CD4-positive, alpha-beta T cell treated with Interleukin-15 for 4 hours (primary cell): Measurements from ENCODE around the gene OPCML.

Source experiments
- DNase-seq: peaks from one replicate; pipeline ENCODE4 v3.0.0-alpha.2; 2020; ENCODE audit warnings: low spot score

OPCML gene

DNA sequence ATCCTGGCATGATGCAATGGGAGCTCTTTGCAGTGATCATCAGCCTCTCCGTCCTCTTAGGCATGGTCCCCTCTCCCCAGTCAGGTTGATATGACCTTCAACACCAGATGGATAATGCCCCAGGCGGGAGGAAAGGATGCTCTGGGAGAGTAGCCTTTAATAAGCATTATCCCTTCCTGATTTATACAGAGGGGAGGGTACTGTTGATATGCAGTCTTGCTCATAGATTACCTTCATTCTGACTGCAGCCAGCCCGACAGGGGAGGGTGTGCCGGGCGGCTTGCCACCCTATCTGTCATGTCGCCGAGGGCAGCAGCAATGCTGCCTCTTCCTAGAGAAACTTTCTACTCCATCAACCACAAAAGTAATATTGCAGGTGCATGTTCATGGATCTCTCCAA, 497.4 kb downstream of the OPCML start:
- no peak for DNase-seq

- no peak for DNase-seq
Observed at GRCh38 chr11:133029107-133029506, 503.2 kb downstream of the OPCML start.

GRCh38 chr11:133026952-133027351, 505.3 kb downstream of the OPCML start:
- no peak for DNase-seq

GRCh38 chr11:133024301-133024700, 508.0 kb downstream of the OPCML start:
- no peak for DNase-seq

- DNase-seq = no peak
Observed at GRCh38 chr11:133023232-133023631, 509.1 kb downstream of the OPCML start.

- DNase-seq = no peak
Observed at GRCh38 chr11:133021553-133021952, 510.7 kb downstream of the OPCML start.

- DNase-seq = no peak
Observed at GRCh38 chr11:133020372-133020714, 512.0 kb downstream of the OPCML start.

- DNase-seq = no peak
Observed at GRCh38 chr11:133019545-133020371, 512.5 kb downstream of the OPCML start.

- DNase-seq = no peak
Observed at GRCh38 chr11:133015457-133015856, 516.8 kb downstream of the OPCML start.

GRCh38 chr11:133014337-133014736, 518.0 kb downstream of the OPCML start:
- no peak for DNase-seq

GRCh38 chr11:133012803-133013202, 519.5 kb downstream of the OPCML start:
- no peak for DNase-seq

GRCh38 chr11:133011604-133012003, 520.7 kb downstream of the OPCML start:
- no peak for DNase-seq

- DNase-seq = no peak
Observed at GRCh38 chr11:133007027-133007584, 525.2 kb downstream of the OPCML start.

- no peak for DNase-seq
Observed at GRCh38 chr11:133004369-133004768, 527.9 kb downstream of the OPCML start.

GRCh38 chr11:132999516-132999915, 532.8 kb downstream of the OPCML start:
- no peak for DNase-seq

DNA sequence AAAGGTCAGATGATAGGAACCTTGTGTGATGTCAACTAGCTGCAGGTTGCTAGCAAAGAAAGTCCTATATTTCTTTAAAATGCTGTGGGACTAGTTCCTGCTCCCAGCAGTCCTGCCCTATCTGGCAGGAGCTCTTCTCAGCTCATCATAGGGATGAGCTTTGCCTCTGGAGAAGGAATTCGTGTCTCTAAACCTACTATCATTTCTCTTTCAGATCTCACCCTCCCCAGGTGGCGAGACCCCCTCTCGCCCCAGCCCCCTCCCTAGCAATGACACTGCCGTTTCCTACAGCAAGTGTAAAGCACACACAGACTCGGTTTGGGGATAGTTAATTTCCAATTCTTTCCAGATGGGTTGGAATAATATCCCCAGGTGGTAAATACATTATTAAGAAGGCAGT, 533.3 kb downstream of the OPCML start:
- no peak for DNase-seq

DNA sequence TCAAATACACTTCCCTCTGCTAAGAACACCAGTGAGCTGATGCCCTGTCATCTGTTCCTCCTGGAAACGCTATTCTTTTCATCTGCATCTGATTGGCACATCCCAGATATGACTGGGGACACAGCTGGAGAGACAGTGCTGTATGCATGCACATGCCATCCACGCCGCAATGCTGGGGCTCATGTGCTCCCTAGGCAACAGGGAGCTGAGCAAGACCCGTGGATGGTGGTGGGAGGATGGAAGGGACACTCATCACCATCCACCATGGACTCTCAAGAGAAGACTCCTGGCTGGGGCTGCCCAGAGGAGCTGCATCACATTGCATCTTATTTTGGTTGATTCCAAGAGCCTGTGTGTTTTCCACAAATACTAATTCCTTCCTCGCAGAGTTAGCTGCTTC, 534.9 kb downstream of the OPCML start:
- DNase-seq = no peak

DNA sequence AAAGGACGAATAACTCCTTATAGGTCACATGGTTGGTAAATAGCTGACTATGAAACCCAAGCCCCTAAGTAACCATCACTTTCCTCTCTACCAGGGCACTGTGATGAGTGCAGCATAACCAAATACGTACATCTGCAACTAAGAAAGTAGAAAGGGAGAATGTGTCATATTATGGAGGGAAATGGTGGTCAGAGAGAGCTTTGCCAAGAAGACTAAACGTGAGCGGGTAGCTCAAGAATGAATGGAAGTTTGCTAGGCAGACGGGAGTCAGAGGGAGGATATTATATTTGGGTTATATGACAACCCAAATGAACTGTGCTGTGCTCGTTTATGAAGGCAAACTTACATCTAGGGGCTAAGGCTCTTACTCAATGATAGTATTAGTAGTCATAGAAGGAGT, 537.3 kb downstream of the OPCML start:
- DNase-seq = no peak

- no peak for DNase-seq
Observed at GRCh38 chr11:132993991-132994502, 538.3 kb downstream of the OPCML start.

DNA sequence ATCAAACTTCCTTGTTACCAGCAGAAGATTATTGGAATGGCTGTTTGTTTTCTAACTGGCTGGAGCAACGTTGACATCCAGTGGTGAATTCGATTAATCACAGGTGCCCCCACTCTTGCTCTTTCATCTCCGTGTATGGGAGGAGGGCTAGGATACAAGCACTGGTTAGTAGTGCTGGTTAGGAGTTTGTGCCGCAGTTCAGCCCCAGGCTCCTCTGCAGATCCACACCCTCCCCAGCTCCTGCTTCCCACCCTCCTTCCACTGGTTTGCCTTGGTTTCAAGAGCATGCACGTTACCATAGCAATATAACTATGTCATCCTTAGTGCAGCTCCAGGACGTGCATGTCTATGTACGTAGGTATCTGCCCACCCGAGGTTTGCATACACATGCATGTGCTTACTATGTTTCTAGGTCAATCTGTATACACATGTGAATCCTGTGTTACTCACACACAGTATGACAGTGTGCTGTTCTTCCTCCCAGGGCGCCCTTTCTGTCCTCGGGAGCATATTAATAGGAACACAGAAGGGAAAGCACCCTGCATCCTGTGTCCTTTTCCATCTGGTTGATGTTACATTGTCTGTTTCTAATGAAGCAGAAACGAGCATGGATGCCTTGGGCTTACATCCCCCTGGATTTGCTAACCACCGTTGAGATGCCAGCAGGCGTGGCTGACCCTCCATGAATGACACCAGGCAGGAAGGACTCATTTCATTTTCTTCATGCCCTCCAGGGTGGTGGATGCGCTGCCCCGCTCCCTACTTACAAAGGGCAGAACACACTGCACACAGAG, 539.3 kb downstream of the OPCML start:
- DNase-seq = no peak

DNA sequence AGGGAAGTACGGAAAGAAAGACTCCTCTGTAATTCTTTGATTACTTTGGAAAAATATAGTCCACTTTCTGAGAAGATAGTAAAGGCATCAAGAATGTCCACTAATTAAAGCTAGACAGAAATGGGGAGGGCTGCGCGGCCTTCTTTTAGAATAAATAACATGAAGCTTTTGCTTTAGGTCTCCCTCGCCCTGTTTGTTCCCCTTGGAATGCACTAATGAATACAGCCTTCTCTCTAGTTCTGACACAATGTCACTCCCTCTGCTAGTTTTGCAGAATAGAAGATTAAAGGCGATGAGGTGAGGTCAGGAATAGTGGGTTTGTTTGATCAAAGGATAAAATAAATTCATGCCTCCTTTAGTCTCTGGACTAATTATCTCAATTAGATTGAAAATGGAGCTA, 543.9 kb downstream of the OPCML start:
- no peak for DNase-seq

- no peak for DNase-seq
Observed at GRCh38 chr11:132987936-132988335, 544.4 kb downstream of the OPCML start.

DNA sequence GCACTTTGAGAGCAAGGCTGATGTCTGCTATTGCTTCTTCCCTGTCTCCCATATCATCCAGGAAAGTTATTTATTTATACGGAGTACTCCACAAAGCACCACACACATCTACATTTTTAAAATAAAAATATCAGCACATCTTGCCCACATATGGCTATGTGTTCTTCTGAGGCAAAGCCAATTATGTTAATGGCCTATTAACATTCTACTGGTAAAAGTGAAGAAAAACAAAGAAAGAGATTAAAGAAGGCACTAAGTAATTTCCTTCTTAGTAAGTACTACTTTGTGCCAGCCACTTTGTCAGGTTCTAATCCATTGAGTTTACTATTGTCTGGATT, 548.7 kb downstream of the OPCML start:
- DNase-seq = no peak
